Small intestine (tissue), 7 donors: ENCODE data around the gene NHLRC2. TPM values are rescaled to one million over a fixed set of nuclear protein-coding genes. Genes with fewer than 3 reads are reported as not detected.

ENCODE experiments used
- DNase-seq, 2 donors: peaks; one replicate each; pipeline versions ENCODE4 v3.0.0 to v3.0.0-alpha.2; 2013
- FAIRE-seq: peaks from 2 replicates; lab custom pipeline; 2012; peaks lifted over from hg19 to GRCh38; lab: Jason Lieb, UNC
- H3K27ac ChIP-seq, 3 donors: one replicate each; pipeline ENCODE4 v1.5.1; 2013; ENCODE audit warnings: low read length in 2 of 3, mild to moderate bottlenecking in 2 of 3, control low read depth in 1 of 3, inconsistent platforms in 1 of 3, low read depth in 1 of 3, moderate library complexity in 1 of 3
- H3K27me3 ChIP-seq, 3 donors: one replicate each; pipeline ENCODE4 v1.6.1; 2013; ENCODE audit warnings: low read length in 3 of 3, inconsistent platforms in 1 of 3; ENCODE audit not compliant: control insufficient read depth in 3 of 3, insufficient read depth in 3 of 3
- H3K36me3 ChIP-seq, 3 donors: one replicate each; pipeline ENCODE4 v1.6.1; 2013; ENCODE audit warnings: low read length in 3 of 3, inconsistent platforms in 1 of 3, low read depth in 1 of 3, mild to moderate bottlenecking in 1 of 3, moderate library complexity in 1 of 3; ENCODE audit not compliant: control insufficient read depth in 3 of 3, insufficient read depth in 2 of 3
- H3K4me1 ChIP-seq, 3 donors: one replicate each; pipeline ENCODE4 v1.6.1; 2013; ENCODE audit warnings: low read length in 2 of 3, inconsistent platforms in 1 of 3, low read depth in 1 of 3, mild to moderate bottlenecking in 1 of 3, moderate library complexity in 1 of 3; ENCODE audit not compliant: control insufficient read depth in 3 of 3, insufficient read depth in 2 of 3
- H3K4me3 ChIP-seq, 3 donors: one replicate each; pipeline ENCODE4 v1.5.1; 2013; ENCODE audit warnings: low read length in 3 of 3, control low read depth in 1 of 3, inconsistent platforms in 1 of 3, low read depth in 1 of 3, mild to moderate bottlenecking in 1 of 3, moderate library complexity in 1 of 3
- H3K9me3 ChIP-seq, 2 donors: one replicate each; pipeline ENCODE4 v1.6.1; 2013; ENCODE audit warnings: low read depth in 1 of 2, low read length in 1 of 2; ENCODE audit not compliant: control insufficient read depth in 2 of 2, insufficient read depth in 1 of 2
- WGBS, 3 donors: extraction: QIAGEN DNeasy Blood & Tissue Kit; methylation state at CpG; one replicate each; pipeline ENCODE4 v1.1.7; 2013; 5-methylcytosine and 5-hydroxymethylcytosine counted together
- polyA plus RNA-seq, 4 donors: library from polyadenylated mRNA; stranded (reverse) in 3 of 4; unstranded in 1 of 4; fragments of 200-250 nt in 3 of 4; fragments of 120-200 nt in 1 of 4; gene quantifications; one replicate each; pipeline versions ENCODE4 v1.2.1 to v1.2.3, GENCODE V29; 2013
- donor health status: healthy with polysubstance abuse.
- donor health status: control.
- donor health status: control.
- donor health status: Bipolar disorder and iron deficiency.
- donor health status: healthy.

NHLRC2 gene
- polyA plus RNA-seq, 4 donors: 4.1 to 18.3 (median 6.7) TPM

GRCh38 chr10:113905756-113906155, 51.3 kb downstream of the NHLRC2 start:
- Histone ChIP-seq H3K27ac (no peak overlapping the region), H3K36me3 (peaks cover 5 to 18% (median 13%) of the 10 kb centered on the region in 3 donors), H3K4me1 (peaks cover 0 to 2% (median 0%) of the 10 kb centered on the region in 3 donors), H3K4me3 (no peak overlapping the region), H3K9me3 (no peaks in the 10 kb centered on the region), H3K27me3 (no peaks in the 10 kb centered on the region)
- FAIRE-seq (no peak), DNase-seq (peak; percentile 16 to 32)
- 81 to 93% (median 90%) methylated on average over 1 of the region's 1 CpG for WGBS, 3 donors

- H3K36me3 ChIP-seq: peaks cover 5 to 15% (median 9%) of the 10 kb centered on the region in 3 donors
- DNase-seq: no peak
- H3K4me1 ChIP-seq: peaks cover 0 to 2% (median 0%) of the 10 kb centered on the region in 3 donors
- H3K9me3 ChIP-seq: no peaks in the 10 kb centered on the region
- H3K27ac ChIP-seq: no peak overlapping the region
- H3K27me3 ChIP-seq: no peaks in the 10 kb centered on the region
- WGBS, 3 donors: 66 to 81% (median 73%) methylated on average over 3 of the region's 3 CpGs
- H3K4me3 ChIP-seq: no peak overlapping the region
- FAIRE-seq: no peak
Observed at GRCh38 chr10:113907166-113907565, 52.7 kb downstream of the NHLRC2 start.

GRCh38 chr10:113908236-113908635, 53.8 kb downstream of the NHLRC2 start:
- Histone ChIP-seq H3K27ac (no peak overlapping the region), H3K4me3 (no peak overlapping the region), H3K4me1 (peaks cover 0 to 2% (median 0%) of the 10 kb centered on the region in 3 donors), H3K27me3 (no peaks in the 10 kb centered on the region), H3K36me3 (peaks cover 5 to 12% (median 9%) of the 10 kb centered on the region in 3 donors), H3K9me3 (no peaks in the 10 kb centered on the region)
- DNase-seq (no peak), FAIRE-seq (no peak)
- 92 to 97% (median 92%) methylated on average over 1 of the region's 1 CpG for WGBS, 3 donors

- no peak for FAIRE-seq
- WGBS, 3 donors: 13 to 75% (median 44%) methylated on average over 1 of the region's 1 CpG
Observed at GRCh38 chr10:113911113-113911512, 56.7 kb downstream of the NHLRC2 start.

GRCh38 chr10:113911839-113912238, 57.4 kb downstream of the NHLRC2 start:
- no peak for DNase-seq
- no peak for FAIRE-seq

More at GRCh38 chr10:113911113-113911512, 56.7 kb downstream of the NHLRC2 start:
- Histone ChIP-seq H3K4me3 (no peak overlapping the region), H3K27me3 (no peaks in the 10 kb centered on the region), H3K36me3 (peaks cover 0 to 15% (median 3%) of the 10 kb centered on the region in 3 donors), H3K27ac (no peak overlapping the region), H3K9me3 (no peaks in the 10 kb centered on the region), H3K4me1 (no peaks in the 10 kb centered on the region)
- DNase-seq: no peak

GRCh38 chr10:113912582-113912981, 58.1 kb downstream of the NHLRC2 start:
- no peak overlapping the region for H3K27ac ChIP-seq
- 91 to 97% (median 92%) methylated on average over 7 of the region's 7 CpGs for WGBS, 3 donors
- FAIRE-seq (no peak), DNase-seq (no peak)
- no peak overlapping the region for H3K4me3 ChIP-seq
- no peaks in the 10 kb centered on the region for H3K4me1 ChIP-seq
- H3K9me3 ChIP-seq: no peaks in the 10 kb centered on the region
- no peaks in the 10 kb centered on the region for H3K27me3 ChIP-seq
- H3K36me3 ChIP-seq: peaks cover 0 to 11% (median 3%) of the 10 kb centered on the region in 3 donors

More at GRCh38 chr10:113911839-113912238, 57.4 kb downstream of the NHLRC2 start:
- peaks cover 0 to 12% (median 3%) of the 10 kb centered on the region in 3 donors for H3K36me3 ChIP-seq
- no peak overlapping the region for H3K27ac ChIP-seq
- H3K4me3 ChIP-seq: no peak overlapping the region
- no peaks in the 10 kb centered on the region for H3K4me1 ChIP-seq
- 25 to 67% (median 48%) methylated on average over 6 of the region's 6 CpGs for WGBS, 3 donors
- H3K27me3 ChIP-seq: no peaks in the 10 kb centered on the region
- H3K9me3 ChIP-seq: no peaks in the 10 kb centered on the region

- H3K27ac ChIP-seq: no peak overlapping the region
- peaks cover 0 to 4% (median 0%) of the 10 kb centered on the region in 3 donors for H3K4me1 ChIP-seq
- 87 to 93% (median 88%) methylated on average over 2 of the region's 2 CpGs for WGBS, 3 donors
- FAIRE-seq: no peak
- H3K27me3 ChIP-seq: no peaks in the 10 kb centered on the region
- H3K36me3 ChIP-seq: peaks cover 0 to 11% (median 0%) of the 10 kb centered on the region in 3 donors
- DNase-seq: no peak
- no peaks in the 10 kb centered on the region for H3K9me3 ChIP-seq
- H3K4me3 ChIP-seq: no peak overlapping the region
Observed at GRCh38 chr10:113914956-113915355, 60.5 kb downstream of the NHLRC2 start.

GRCh38 chr10:113915540-113915939, 61.1 kb downstream of the NHLRC2 start:
- Histone ChIP-seq H3K4me3 (no peak overlapping the region), H3K9me3 (no peaks in the 10 kb centered on the region), H3K27ac (no peak overlapping the region), H3K4me1 (peaks cover 0 to 8% (median 0%) of the 10 kb centered on the region in 3 donors), H3K36me3 (peaks cover 0 to 11% (median 0%) of the 10 kb centered on the region in 3 donors), H3K27me3 (no peaks in the 10 kb centered on the region)
- no peak for DNase-seq
- 94 to 98% (median 96%) methylated on average over 2 of the region's 2 CpGs for WGBS, 3 donors
- no peak for FAIRE-seq

GRCh38 chr10:113916053-113916452, 61.6 kb downstream of the NHLRC2 start:
- H3K36me3 ChIP-seq: peaks cover 0 to 11% (median 0%) of the 10 kb centered on the region in 3 donors
- WGBS, 3 donors: 76 to 88% (median 87%) methylated on average over 2 of the region's 2 CpGs
- H3K4me1 ChIP-seq: peaks cover 0 to 8% (median 0%) of the 10 kb centered on the region in 3 donors
- DNase-seq: no peak
- FAIRE-seq: no peak
- H3K27me3 ChIP-seq: no peaks in the 10 kb centered on the region
- no peak overlapping the region for H3K27ac ChIP-seq
- no peaks in the 10 kb centered on the region for H3K9me3 ChIP-seq
- H3K4me3 ChIP-seq: no peak overlapping the region
